ENCODE measurements around the gene PGM5.

The PGM5 gene

GRCh38 chr9:68577774-68578591, 221.6 kb downstream of the PGM5 start:
- CTCF ChIA-PET, result no interaction called here

More at GRCh38 chr9:68577774-68578591, 221.6 kb downstream of the PGM5 start:
- no peak for TF ChIP-seq CTCF (conservative IDR thresholded peaks at IDR 0.05; ENCODE audit: low read depth)
- POLR2A ChIA-PET (ENCODE audit: low non-redundant PET), result no interaction called here
- no peak overlapping the region for H3K27ac ChIP-seq
- no peak for DNase-seq (ENCODE audit: low spot score)
